ENCODE data around the gene P3H2.

GRCh38 chr3:190081389-190081788 lies 39.3 kb downstream of the P3H2 start:
- no peak for TF ChIP-seq POLR2A (IDR thresholded peaks at IDR 0.05; ENCODE audit: low read depth, low read length)
- no peak for TF ChIP-seq PAX5 (IDR thresholded peaks at IDR 0.05; ENCODE audit: insufficient read depth, low read length, severe bottlenecking)
- no peak for TF ChIP-seq TAF1 (IDR thresholded peaks at IDR 0.05; ENCODE audit: low read depth, low read length)
